PC-3 (cell line): Measurements from ENCODE around the gene BZW1.

Experiments used
- CTCF ChIP-seq: fragments of 300-600 bp; sonication (generic); conservative IDR thresholded peaks from 2 replicates; pipeline ENCODE4 v1.5.1; 2017; ENCODE audit warnings: antibody characterized with exemption, low read depth, mild to moderate bottlenecking, low read length
- EZH2 ChIP-seq: fragments of 300-600 bp; sonication (generic); IDR thresholded peaks from one replicate; pipeline ENCODE4 v1.6.1; 2017; ENCODE audit warnings: antibody characterized with exemption, mild to moderate bottlenecking, low read length; ENCODE audit not compliant: unreplicated experiment

GRCh38 chr2:200796561-200796960, 15.1 kb upstream of the BZW1 start:
- TF ChIP-seq CTCF = no peak
- no peak for TF ChIP-seq EZH2
